Activated T-helper 1 cell treated with anti-CD3 and anti-CD28 coated beads, Interleukin-2, amount 50 U/mL, for 16 hours (primary cell): ENCODE results near the gene UBE2G2.

Experiments
- DNase-seq, 2 donors: peaks; one replicate each; pipeline ENCODE4 v3.0.0-alpha.2; 2020; ENCODE audit warnings: low read depth in 1 of 2, low spot score in 1 of 2

Gene UBE2G2

GRCh38 chr21:44730951-44731579 is 70.6 kb downstream of the UBE2G2 start:
- DNase-seq: no peak

- DNase-seq: no peak
These were observed 71.6 kb downstream of the UBE2G2 start for GRCh38 chr21:44730028-44730395.

GRCh38 chr21:44729336-44730027 is 72.1 kb downstream of the UBE2G2 start:
- no peak for DNase-seq

GRCh38 chr21:44728716-44729115 is 72.9 kb downstream of the UBE2G2 start:
- DNase-seq: no peak

- no peak for DNase-seq
These were observed 73.9 kb downstream of the UBE2G2 start for GRCh38 chr21:44727757-44728156.

- no peak for DNase-seq
These were observed 74.3 kb downstream of the UBE2G2 start for GRCh38 chr21:44727321-44727720.

- no peak for DNase-seq
These were observed 74.8 kb downstream of the UBE2G2 start for GRCh38 chr21:44726826-44727225.

- no peak for DNase-seq
These were observed 76.7 kb downstream of the UBE2G2 start for GRCh38 chr21:44724926-44725325.

GRCh38 chr21:44724196-44724595 is 77.4 kb downstream of the UBE2G2 start:
- DNase-seq: no peak

GRCh38 chr21:44723177-44724131 is 78.2 kb downstream of the UBE2G2 start:
- no peak for DNase-seq

GRCh38 chr21:44722731-44723130 is 78.9 kb downstream of the UBE2G2 start:
- no peak for DNase-seq

- DNase-seq: no peak
These were observed 81.5 kb downstream of the UBE2G2 start for GRCh38 chr21:44720170-44720569.
